NOMO-1 treated with DMSO at 0.1 percent for 48 hours (cell line): ENCODE results near the gene PAGE2B.
A peak's percentile ranks its signal among the peaks of the same experiment; 100 is the strongest.
"Not testable (repeated sequence)": the region's sequence is repeated elsewhere in the genome, so short reads cannot be mapped to it uniquely, and the experiment has no call there.

Experiments
- DNase-seq: peaks from one replicate; lab custom pipeline; 2025; ENCODE audit not compliant: unreplicated experiment; lab: John Stamatoyannopoulos, UW

The PAGE2B gene, protein sequence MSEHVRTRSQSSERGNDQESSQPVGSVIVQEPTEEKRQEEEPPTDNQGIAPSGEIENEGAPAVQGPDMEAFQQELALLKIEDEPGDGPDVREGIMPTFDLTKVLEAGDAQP

DNA sequence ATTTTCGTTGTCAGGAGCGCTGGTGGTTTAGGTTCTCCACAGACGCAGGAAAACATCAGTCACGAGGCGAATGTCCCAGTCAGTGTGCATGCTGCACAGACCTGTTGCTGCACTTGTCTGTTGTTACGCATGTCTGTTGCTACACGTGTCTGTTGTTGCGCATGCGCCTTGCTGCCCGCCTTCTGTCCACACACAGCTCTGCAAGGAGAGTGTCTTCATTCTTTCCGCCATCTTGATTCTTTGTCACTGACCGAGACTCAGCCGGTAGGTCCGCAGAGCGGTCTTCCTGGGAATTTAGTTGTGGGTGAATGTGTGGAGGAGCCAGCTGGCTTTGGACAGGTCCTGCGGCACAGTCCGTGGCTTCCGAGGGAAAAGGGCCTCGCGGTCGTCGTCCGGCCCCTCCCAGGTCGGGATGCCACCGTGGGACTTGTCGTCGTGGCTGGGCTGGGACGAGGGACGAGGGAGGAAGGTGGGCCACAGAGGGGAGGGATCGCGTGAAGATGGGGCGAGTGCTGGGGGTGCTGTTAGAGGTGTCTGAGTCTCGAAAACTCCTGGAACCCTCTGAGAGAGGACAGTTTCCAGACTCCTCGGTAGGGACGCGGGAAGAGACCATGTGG is at the start of gene PAGE2B:
Gene PAGE2B (plus strand): TSS at position 180 of the 617 bp plus-strand sequence. CDS start 1,012 bp downstream, outside the sequence.
- DNase-seq, result no peak

DNA sequence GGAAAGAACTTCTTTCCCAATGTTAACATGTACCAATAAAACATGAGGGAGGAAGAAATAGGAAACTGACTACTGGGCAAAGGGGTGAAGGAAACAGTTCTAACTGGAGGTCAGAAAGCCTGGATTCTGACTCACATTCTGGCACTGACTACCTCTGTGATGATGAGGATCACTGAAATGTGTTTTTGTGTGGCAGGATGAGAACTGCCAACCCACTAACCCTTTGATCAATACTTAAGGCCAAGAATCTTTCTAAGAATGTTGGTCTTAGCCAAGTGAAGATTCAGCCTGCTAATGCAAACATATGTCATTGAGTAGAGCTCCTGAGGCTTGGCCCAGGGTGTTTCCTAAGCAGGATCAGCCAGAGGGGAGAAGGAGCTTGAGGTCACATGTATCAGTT is 48.7 kb upstream of the PAGE2B start:
- no peak for DNase-seq

DNA sequence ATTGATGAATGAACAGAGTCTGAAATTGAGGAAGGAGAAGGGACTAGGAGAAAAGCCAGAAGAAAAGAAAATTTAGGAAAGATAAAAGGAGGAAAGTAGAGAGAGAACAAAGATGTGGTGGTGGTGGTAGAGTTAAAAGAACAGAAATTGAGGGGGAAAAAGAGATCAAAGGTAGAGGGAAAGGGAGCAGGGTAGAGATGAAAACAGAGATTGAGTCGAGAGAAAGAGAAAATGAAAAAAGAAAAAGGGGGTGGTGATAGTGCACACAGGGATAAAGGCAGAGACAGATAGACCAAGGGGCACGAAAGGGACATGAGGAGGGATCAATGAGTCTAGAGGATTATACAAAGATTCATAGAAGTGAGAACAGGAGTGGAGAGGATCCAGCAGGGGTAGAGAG is 48.0 kb upstream of the PAGE2B start:
- DNase-seq, result no peak

DNA sequence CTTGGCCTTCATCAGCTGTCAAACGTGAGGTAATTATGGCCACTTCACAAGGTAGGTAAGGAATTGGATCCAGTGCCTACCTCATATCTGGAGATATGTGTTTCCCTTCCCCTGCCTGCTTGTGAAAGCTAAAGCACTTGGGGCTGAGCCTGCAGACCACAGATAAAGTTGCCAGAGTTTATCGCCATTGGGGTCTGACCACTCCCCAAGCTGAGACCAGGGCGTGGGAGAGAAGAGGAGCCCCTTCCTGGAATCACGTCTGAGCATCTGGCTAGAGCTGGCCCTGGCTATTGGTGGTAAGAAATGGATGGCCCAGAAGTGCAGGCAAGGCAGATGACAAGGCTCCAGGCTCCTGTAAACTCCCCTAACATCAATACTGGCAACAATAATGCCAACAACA is 46.8 kb upstream of the PAGE2B start:
- no peak for DNase-seq

DNA sequence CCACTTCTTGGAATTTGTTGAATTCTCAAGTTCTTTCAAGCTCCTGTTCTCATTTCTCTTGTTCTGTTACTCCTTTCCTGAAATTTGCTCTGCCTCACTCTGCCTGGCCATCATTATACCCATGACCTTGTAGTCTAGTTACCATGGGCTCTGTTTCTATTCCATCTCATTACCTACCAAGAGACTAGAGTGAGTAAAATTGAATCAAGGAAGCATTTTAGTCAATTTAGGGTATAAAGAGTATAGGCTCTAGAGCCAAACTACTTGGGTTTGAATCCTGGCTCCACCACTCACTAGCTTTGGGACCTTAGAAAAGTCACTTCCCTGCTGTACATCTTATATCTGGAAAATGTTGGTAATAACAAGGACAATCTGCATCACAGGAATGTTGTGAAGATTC is 46.2 kb upstream of the PAGE2B start:
- DNase-seq, result no peak

DNA sequence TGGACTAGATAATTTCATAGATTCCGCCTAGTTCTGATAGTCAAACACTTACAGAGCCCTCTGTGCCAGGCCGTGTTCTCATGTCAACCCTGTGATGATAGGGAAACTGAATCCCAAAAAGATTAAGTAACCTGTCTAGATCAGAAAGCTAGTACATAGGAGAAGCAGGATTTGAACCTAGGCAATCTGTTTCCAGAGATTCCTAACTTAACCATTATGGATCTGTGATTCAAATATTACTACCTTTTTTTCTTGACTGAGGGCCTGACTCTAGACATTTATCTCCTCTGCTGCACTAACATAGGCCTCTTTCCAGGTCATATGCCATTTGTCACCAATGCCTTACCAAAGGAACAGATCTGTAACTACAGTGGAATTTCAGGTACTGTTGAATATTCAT is 45.5 kb upstream of the PAGE2B start:
- no peak for DNase-seq

DNA sequence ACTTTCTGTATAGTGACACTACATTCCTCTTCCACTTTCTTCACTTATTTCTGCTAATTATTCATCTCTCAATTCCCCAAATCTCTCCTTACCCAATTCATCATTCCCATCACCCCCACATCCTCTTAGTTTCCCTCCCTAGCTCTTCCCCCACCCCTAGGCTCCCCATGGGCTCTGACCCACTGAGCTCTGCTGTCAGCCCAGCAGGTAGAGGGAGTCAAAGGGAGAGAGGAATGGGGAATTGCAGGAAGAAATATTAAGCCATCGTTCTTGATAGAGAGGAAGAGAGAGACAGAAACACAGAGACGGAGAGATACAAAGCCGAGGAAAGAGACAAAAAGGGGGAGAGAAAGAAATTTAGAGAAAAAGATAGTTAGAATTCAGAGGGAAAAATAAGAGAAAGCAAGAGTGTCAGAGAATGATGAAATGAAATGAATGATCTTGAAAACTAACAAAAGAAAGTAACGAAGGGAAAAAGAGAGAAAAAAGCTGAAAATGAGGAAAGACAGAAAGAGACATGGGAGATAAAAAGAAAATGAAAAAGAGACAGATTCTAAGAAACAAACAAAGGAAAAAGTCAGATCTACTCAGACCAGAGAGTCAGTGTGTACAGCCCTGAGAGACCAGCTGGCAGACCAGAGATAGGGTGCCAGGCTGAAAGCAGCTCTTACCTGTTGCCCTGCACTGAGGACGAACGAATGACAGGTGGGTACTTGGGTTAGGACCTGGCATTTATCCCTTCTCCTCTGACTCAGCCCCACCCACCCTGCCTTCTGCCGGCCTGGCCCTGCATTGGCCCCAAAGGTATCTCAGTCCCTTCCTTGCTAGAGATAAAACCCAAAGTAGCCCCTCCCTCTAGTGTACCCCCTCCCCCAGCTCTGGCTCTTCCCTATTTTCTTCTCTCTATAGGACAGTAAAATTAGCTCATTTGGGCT is 44.3 kb upstream of the PAGE2B start, which contains the start of gene ALAS2:
Gene ALAS2 (minus strand): TSS at position 707 of the 935 bp plus-strand sequence. CDS start 4,977 bp downstream, outside the sequence.
- DNase-seq, result no peak

DNA sequence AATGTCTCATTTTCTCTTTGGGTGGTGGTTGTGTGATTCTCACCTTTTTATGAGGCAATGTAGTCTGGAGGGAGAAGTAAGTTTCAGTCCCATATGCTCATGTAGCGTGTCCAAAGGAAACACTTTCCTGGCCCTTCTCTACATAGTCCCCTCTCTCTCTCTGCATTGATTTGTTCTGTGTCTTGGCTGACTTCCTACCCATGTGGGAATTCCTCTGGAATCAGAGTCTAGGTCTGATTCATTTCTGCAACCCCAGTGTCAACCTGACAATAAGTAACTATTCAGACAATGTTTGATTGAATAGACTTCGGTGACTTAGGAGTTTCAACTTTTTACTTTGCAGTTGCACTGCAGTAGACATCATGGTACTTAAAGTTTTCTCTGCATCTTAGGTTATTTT is 41.4 kb upstream of the PAGE2B start:
- DNase-seq, result no peak

DNA sequence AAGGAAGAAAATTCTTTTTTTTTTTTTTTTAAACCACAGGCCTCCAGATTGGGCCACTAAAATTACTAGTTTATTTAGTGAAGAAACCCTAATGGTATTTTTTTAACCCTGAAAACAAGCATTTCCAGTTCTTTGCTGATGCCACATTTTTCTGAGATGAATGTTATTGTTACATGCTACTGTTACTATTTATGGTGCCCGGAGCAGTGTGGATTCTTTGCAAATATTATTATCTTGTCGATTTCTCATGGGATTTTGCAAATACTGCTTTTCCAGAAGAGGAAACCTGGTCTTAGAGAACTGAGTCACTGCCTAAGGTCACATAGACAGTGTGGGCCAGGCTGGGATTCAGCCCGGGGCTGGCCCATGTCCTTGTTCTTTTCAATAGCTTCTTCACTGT is 35.4 kb upstream of the PAGE2B start:
- no peak for DNase-seq

DNA sequence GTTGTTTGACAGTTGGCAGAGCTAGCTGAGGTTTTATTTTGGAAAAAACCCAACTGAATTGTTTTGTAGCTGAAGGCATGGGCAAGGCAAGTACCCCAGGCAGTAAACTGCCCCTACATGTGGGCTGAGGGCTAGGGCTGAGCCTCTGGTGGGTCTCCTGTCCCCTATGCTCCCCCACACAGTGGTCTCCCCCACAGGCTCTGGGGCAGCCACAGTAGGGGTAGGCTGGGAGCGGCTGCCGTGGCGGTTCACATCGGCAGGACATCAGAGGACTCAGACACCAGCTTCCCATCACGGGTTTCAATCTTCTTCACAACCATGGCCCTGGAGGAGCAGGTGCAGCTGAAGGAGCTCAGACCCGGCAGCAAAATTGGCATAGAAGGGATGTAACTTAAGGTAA is 33.3 kb upstream of the PAGE2B start:
- no peak for DNase-seq

DNA sequence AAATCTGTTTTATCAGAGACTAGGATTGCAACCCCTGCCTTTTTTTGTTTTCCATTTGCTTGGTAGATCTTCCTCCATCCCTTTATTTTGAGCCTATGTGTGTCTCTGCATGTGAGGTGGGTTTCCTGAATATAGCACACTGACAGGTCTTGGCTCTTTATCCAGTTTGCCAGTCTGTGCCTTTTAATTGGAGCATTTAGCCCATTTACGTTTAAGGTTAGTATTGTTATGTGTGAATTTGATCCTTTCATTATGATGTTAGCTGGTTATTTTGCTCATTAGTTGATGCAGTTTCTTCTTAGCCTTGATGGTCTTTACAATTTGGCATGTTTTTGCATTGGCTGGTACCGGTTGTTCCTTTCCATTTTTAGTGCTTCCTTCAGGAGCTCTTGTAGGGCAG is 24.2 kb upstream of the PAGE2B start:
- not testable (repeated sequence) for DNase-seq

DNA sequence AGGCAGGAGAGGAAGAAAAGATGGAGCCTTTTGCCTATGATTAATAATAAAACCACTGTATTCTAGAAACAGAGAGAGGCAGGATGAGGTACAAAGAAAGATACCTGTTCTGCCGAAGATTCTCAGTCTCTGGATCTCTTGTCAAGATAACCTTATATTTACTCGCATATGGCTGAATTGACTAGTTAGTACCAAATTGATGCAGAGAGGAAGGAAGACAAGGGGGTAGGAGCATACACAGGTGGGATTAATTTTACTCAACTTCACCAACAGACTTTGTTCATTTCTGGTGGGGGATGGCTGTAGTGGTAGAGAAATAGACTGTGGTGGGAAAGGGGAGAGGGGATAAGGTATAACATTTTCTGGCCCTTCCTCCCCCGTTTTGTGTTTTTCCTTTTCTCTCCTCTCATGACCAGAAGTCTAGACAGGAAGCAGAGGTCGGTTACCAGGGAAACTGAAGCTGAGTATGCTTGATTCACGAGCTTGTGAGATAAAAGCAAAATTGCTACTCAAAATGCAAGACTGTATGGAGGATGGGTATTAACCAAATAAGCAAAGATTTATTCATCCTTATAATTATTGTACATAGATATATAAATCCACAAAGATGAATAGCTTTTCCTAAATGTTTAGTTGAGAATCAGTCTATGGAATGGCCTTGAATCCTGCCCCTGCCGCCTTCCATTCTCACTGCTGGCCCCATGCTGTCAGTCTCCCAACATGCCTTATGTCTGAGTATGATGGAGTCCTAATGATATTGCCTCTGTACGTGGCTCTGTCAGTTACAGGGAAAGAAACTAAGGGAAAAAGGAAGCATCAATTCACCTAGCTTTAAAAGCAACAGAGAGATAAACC is 17.8 kb upstream of the PAGE2B start:
- DNase-seq, result no peak

DNA sequence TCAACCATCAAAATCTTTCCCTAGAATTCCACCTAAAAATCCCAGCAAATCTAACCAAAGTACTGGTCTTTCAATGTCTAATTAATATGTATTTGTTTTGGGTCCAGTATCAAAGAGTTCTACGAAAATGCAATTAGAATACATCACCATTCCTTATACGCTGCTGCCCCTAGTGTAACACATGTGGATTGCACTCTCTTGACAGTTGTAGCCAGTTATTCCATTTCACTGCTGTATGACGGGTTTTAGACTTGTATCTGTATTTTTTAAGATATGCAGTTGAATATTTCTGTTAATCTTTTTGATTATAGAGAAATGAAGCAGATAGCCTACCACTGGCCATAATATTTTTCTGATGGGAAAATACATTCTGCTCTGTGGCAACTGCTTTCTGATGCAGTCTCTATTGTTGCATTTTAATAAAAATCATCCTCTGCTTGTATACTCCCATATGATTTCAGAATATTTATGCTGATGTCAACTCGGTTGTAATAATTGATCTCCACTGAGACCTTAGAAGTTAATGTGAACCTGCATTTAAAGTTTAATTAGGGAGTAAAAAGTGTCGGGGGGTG is 17.1 kb upstream of the PAGE2B start:
- DNase-seq, result peak; percentile 16

DNA sequence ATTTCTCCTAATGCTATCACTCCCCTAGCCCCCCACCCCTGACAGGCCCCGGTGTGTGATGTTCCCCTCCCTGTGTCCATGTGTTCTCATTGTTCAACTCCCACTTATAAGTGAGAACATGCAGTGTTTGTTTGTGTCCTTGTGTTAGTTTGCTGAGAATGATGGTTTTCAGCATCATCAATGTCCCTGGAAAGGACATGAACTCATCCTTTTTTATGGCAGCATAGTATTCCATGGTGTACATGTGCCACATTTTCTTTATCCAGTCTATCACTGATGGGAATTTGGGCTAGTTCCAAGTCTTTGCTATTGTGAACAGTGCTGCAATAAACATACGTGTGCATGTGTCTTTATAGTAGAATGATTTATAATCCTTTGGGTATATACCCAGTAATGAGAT is 7.7 kb upstream of the PAGE2B start:
- DNase-seq, result not testable (repeated sequence)

DNA sequence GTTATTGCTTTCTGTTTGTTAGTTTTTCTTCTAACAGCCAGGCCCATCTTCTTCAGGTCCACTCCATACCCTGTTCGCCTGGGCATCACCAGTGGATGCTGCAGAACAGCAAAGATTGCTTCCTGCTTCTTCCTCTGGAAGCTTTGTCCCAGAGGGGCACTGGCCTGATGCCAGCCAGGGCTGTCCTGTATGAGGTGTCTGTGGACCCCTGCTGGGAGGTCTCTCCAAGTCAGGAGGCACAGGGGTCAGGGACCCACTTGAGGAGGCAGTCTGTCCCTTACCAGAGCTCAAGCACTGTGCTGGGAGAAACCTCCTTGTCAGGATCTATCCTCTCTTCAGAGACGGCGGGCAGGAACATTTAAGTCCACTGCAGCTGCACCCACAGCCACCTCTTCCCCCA is 2.5 kb upstream of the PAGE2B start:
- DNase-seq, result no peak

DNA sequence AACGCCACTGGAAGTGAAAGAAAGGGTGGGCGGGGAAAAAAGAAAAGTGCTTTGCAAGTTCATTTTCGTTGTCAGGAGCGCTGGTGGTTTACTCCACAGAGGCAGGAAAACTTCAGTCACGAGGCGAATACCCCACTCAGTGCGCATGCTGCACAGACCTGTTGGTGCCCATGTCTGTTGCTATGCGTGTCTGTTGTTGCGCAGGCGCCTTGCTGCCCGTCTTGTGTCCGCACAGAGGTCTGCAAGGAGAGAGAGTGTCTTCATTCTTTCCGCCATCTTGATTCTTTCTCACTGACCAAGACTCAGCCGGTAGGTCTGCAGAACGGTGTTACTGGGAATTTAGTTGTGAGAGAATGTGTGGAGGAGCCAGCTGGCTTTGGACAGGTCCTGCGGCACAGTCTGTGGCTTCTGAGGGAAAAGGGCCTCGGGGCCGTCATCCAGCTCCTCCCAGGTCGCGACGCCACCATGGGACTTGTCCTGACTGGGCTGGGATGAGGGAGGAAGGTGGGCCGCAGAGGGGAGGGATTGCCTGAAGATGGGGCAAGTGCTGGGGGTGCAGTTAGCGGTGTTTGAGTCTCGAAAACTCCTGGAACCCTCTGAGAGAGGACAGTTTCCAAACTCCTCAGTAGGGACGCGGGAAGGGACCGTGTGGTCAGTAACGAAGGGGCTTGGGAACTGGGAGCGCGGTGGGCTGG is 14.1 kb downstream of the PAGE2B start, which contains the start of gene PAGE2:
Gene PAGE2 (plus strand): TSS at position 224 of the 695 bp plus-strand sequence. CDS start 1,003 bp downstream, outside the sequence.
- no peak for DNase-seq

DNA sequence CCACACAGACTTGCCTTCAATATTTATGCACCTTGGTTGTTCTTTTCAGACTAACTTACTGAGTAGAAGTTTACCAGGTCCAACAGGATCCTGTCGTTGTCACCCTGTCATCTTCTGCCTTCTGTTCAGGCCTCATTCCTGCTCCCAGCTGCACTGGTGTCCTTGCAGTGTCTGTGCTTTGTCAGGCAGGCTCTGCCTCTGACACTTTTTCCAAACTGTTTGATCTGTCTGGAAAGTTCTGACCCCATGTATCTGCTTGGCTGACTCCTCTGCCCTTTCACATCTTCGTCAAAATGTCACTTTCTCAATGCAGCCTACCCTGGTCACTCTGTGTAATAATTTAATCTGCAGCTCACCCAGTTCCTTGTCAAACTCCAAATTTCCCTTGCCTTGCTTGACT is 23.9 kb downstream of the PAGE2B start:
- no peak for DNase-seq

DNA sequence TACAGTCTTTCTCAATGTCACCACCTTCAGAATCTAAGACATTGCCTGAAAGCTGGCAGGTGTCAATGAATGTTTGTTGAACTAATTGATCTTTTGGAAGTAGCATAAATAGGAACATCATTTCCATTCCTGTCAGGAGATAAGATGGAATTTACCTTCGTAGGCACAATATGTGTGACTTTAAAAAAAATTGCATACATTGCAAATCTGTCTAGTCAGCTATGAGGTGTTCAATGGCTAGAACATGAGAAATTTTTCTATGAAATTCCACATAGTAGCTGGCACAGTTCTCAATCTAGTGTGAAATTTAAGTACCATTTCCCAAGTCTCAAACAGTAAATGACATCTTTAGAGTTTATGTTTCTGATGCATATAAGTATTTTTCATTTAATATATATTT is 24.3 kb downstream of the PAGE2B start:
- DNase-seq, result no peak

DNA sequence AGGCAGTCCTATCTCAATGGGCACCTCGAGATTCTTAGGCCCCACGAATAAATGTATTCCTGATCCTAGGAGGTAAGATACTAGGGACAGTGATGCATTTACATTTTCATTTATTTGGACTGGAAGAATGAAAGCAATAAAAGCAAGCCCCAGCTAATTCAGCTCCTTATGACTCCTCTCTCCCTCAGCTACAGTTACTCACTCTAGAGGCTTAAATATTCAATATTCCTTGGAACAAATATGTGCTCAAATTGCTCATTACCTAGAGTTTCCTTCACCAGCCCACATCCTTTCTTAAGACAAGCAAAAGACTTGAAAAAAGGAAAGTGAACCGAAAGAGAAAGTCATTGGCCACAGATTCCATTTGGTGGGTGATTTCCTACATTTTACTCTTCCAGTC is 27.9 kb downstream of the PAGE2B start:
- DNase-seq, result no peak

DNA sequence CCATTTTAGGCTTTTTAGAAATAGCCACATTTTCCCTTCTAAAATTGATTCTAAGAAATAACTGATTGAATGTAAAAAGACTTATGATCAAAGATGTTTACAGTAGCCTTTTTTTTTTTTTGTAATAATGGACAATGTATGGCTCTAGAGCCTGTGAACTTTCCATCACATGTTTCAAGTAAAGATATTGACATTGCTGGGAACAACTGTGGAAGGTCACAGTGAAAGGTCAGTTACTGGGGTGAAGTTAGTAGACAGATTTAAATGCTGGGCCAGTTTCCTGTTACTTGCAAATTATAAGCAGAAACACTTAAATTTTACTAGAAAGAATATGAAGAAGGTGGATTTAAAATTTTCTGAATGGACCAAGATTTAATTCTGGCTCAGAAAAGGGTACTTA is 32.4 kb downstream of the PAGE2B start:
- DNase-seq, result no peak
